OCI-LY3 (cell line): Measurements from ENCODE around the gene PHLPP2.

ENCODE experiments used
- EZH2phosphoT487 ChIP-seq: fragments of 200-600 bp; shearing (Covaris generic); IDR thresholded peaks from 2 replicates; pipeline ENCODE4 v1.6.1; 2018; ENCODE audit warnings: antibody characterized with exemption, mixed run types, low read depth
- TF ChIP-seq, protein P1 (sequence below): fragments of 200-600, 300-600 bp; sonication (generic); IDR thresholded peaks from 2 replicates; pipeline ENCODE4 v1.5.1; 2014; ENCODE audit warnings: antibody characterized with exemption, low read length, low read depth

DNA sequence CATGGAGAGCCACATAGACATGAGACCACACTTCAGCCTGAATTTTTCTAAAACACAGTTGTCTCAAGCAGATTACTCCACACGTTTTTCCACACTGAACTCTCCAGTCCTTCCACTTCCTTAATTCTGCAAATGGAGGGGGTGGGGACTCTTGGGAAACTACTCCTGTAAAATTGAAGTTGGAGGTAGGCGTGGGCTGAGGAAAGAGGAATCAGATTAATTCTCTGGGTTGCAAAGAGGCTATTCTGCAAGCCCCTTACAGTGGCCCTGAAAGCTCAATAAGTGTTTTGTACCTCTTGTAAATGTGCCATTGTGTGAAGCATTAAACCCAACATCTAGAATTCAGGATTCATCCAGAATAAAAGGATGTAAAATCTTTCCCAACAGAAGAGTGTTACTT lies 88.9 kb downstream of the PHLPP2 start:
- TF ChIP-seq, protein P1, sequence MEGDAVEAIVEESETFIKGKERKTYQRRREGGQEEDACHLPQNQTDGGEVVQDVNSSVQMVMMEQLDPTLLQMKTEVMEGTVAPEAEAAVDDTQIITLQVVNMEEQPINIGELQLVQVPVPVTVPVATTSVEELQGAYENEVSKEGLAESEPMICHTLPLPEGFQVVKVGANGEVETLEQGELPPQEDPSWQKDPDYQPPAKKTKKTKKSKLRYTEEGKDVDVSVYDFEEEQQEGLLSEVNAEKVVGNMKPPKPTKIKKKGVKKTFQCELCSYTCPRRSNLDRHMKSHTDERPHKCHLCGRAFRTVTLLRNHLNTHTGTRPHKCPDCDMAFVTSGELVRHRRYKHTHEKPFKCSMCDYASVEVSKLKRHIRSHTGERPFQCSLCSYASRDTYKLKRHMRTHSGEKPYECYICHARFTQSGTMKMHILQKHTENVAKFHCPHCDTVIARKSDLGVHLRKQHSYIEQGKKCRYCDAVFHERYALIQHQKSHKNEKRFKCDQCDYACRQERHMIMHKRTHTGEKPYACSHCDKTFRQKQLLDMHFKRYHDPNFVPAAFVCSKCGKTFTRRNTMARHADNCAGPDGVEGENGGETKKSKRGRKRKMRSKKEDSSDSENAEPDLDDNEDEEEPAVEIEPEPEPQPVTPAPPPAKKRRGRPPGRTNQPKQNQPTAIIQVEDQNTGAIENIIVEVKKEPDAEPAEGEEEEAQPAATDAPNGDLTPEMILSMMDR: no peak
- TF ChIP-seq EZH2phosphoT487: no peak
